WTC11 (cell line): Measurements from ENCODE around the gene LAMA1. TPM values are rescaled to one million over a fixed set of nuclear protein-coding genes. Genes with fewer than 3 reads are reported as not detected.

ENCODE experiments used
- ATAC-seq: fragments of 200-7000 bp; cut with Tn5 transposase; 2 replicates; pipeline ENCODE4 v1.10.0; 2021; ENCODE audit warnings: mild to moderate bottlenecking, moderate library complexity
- CTCF ChIA-PET: fragments of 300-600 bp; sonication (Branson Sonifier 250); formaldehyde crosslinking; loops from one replicate; lab custom pipeline; 2021; ENCODE audit warnings: antibody characterized with exemption; lab: Charles Lee
- POLR2A ChIA-PET: fragments of 350-600 bp; sonication (Branson Sonifier 250); formaldehyde crosslinking; loops from one replicate; lab custom pipeline; 2021; ENCODE audit warnings: antibody characterized with exemption; lab: Charles Lee
- DNase-seq: peaks from one replicate; pipeline ENCODE4 v3.0.0; 2021; ENCODE audit warnings: low spot score
- H3K27ac Mint-ChIP-seq: 2 replicates; pipeline ENCODE4 v1.8.0; 2021; ENCODE audit warnings: mixed read lengths
- H3K27me3 Mint-ChIP-seq: 2 replicates; pipeline ENCODE4 v1.8.0; 2021; ENCODE audit warnings: low read depth, mild to moderate bottlenecking, moderate library complexity, mixed read lengths
- H3K36me3 Mint-ChIP-seq: 2 replicates; pipeline ENCODE4 v1.8.0; 2021; ENCODE audit warnings: mixed read lengths
- H3K4me1 Mint-ChIP-seq: 2 replicates; pipeline ENCODE4 v1.8.0; 2022; ENCODE audit warnings: mixed read lengths
- H3K4me3 Mint-ChIP-seq: 2 replicates; pipeline ENCODE4 v1.8.0; 2021; ENCODE audit warnings: mild to moderate bottlenecking, moderate library complexity, mixed read lengths
- H3K9me3 Mint-ChIP-seq: 2 replicates; pipeline ENCODE4 v1.8.0; 2021; ENCODE audit warnings: mixed read lengths
- GTF2I ChIP-seq: fragments of 250-450 bp; sonication (Bioruptor Pico); conservative IDR thresholded peaks from 2 replicates; pipeline ENCODE4 v1.4.0; 2021; ENCODE audit warnings: mild to moderate bottlenecking
- IRF2 ChIP-seq: sonication (generic); formaldehyde crosslinking; IDR thresholded peaks from 2 replicates; pipeline ENCODE4 v1.8.0; 2022; ENCODE audit warnings: low read depth, missing genetic modification reagents, borderline replicate concordance
- NFATC4 ChIP-seq: fragments of 250-450 bp; sonication (Bioruptor Pico); IDR thresholded peaks from 2 replicates; pipeline ENCODE4 v1.9.0; 2021; ENCODE audit warnings: mild to moderate bottlenecking
- TEAD1 ChIP-seq: sonication (generic); formaldehyde crosslinking; IDR thresholded peaks from 2 replicates; pipeline ENCODE4 v1.8.0; 2022; ENCODE audit warnings: mild to moderate bottlenecking, missing genetic modification reagents
- ZNF121 ChIP-seq: sonication (generic); formaldehyde crosslinking; IDR thresholded peaks from 2 replicates; pipeline ENCODE4 v1.8.0; 2023; ENCODE audit warnings: missing genetic modification reagents
- total RNA-seq: library from RNA; stranded (reverse); gene quantifications from 3 replicates; pipeline ENCODE4 v1.2.3, GENCODE V29; 2021
- TF ChIP-seq, protein P1 (sequence below): fragments of 250-450 bp; sonication (Bioruptor Pico); IDR thresholded peaks from 2 replicates; pipeline ENCODE4 v1.9.0; 2021; ENCODE audit warnings: mild to moderate bottlenecking, borderline replicate concordance
- TF ChIP-seq, protein P2 (sequence below): sonication (generic); formaldehyde crosslinking; IDR thresholded peaks from 2 replicates; pipeline ENCODE4 v1.8.0; 2022; ENCODE audit warnings: missing genetic modification reagents
- TF ChIP-seq, protein P3 (sequence below): sonication (generic); formaldehyde crosslinking; IDR thresholded peaks from 2 replicates; pipeline ENCODE4 v1.8.1; 2023; ENCODE audit warnings: mild to moderate bottlenecking, missing genetic modification reagents, borderline replicate concordance

Gene LAMA1
- total RNA-seq, 1 experiment from 2014 or later, result 50.7 TPM

DNA sequence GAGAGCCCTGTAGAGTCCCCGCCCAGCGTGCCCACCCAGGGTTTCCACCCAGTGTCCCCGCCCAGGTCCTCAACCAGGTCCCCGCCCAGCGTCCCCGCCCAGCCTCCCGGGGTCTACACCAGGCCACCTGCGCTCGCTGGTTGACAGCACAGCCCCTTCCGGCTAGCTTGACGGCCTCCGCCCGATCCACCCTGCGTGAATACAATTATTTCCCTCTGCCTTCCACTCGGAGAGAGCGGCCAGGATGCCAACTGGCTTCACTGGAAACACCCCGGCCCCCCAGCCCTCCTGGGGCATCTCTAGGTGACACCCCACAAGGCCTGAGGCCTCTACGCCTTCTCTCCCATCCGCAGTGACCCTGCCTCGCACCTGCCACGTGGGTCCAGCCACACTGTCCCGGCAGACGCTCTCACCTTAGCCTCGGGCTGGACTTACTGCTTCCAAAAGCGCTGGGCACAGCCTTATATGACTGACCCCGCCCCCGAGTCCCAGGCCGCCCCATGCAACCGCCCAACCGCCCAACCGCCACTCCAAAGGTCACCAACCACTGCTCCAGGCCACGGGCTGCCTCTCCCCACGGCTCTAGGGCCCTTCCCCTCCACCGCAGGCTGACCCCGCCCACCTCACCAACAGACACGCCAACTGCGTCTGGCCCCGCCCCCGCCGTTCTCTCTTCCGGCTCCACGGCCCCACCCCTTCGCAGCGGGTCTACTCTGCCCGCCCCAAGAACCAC, 188.1 kb downstream of the LAMA1 start:
- Mint-ChIP-seq H3K27me3 (no peaks in the 10 kb centered on the region; the same call in 1 of the 2 replicates), H3K27ac (no peak overlapping the region), H3K4me3 (no peak overlapping the region), H3K9me3 (no peaks in the 10 kb centered on the region), H3K4me1 (no peaks in the 10 kb centered on the region), H3K36me3 (no peaks in the 10 kb centered on the region)
- POLR2A ChIA-PET, result no interaction called here
- ATAC-seq (peak; percentile 95), DNase-seq (peak; percentile 77)
- CTCF ChIA-PET, result interaction anchor here (1.8 kb wide), 1 partner anchor 9 kb away, joined by 5 read pairs; no protein-coding TSS in a partner anchor
- no peak for TF ChIP-seq TEAD1 (CRISPR knock-in tag)
- peak; percentile 58 for TF ChIP-seq ZNF121 (CRISPR knock-in tag)
- TF ChIP-seq, protein P1, sequence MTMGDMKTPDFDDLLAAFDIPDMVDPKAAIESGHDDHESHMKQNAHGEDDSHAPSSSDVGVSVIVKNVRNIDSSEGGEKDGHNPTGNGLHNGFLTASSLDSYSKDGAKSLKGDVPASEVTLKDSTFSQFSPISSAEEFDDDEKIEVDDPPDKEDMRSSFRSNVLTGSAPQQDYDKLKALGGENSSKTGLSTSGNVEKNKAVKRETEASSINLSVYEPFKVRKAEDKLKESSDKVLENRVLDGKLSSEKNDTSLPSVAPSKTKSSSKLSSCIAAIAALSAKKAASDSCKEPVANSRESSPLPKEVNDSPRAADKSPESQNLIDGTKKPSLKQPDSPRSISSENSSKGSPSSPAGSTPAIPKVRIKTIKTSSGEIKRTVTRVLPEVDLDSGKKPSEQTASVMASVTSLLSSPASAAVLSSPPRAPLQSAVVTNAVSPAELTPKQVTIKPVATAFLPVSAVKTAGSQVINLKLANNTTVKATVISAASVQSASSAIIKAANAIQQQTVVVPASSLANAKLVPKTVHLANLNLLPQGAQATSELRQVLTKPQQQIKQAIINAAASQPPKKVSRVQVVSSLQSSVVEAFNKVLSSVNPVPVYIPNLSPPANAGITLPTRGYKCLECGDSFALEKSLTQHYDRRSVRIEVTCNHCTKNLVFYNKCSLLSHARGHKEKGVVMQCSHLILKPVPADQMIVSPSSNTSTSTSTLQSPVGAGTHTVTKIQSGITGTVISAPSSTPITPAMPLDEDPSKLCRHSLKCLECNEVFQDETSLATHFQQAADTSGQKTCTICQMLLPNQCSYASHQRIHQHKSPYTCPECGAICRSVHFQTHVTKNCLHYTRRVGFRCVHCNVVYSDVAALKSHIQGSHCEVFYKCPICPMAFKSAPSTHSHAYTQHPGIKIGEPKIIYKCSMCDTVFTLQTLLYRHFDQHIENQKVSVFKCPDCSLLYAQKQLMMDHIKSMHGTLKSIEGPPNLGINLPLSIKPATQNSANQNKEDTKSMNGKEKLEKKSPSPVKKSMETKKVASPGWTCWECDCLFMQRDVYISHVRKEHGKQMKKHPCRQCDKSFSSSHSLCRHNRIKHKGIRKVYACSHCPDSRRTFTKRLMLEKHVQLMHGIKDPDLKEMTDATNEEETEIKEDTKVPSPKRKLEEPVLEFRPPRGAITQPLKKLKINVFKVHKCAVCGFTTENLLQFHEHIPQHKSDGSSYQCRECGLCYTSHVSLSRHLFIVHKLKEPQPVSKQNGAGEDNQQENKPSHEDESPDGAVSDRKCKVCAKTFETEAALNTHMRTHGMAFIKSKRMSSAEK (CRISPR knock-in tag), result no peak
- no peak for TF ChIP-seq GTF2I (CRISPR knock-in tag)

DNA sequence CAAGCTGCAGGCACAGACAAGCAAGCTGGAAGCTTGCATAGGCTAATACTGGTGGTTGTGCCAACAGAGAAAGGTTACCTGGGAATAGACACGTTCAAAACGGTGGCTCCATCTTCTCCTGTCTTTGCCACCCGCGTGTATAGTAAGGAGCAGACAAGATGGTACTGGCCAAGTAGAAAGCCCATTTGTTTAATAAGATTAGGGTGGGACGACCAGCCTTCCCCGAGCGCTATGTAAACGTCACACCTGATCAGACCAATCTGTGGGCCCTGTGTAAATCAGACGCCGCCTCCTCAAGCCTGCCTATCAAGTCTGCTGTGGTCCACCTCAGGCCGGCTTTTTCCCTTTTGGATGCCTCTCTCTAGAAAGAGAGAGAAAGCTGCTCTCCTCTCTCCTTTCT, 189.2 kb downstream of the LAMA1 start:
- ChIA-PET CTCF (interaction anchor here (1.8 kb wide), 1 partner anchor 8 kb away, joined by 5 read pairs; no protein-coding TSS in a partner anchor), POLR2A (no interaction called here)
- ATAC-seq, result no peak
- peaks cover 2% of the 10 kb centered on the region; the same call in 1 of the 2 replicates for H3K9me3 Mint-ChIP-seq
- no peak overlapping the region for H3K4me3 Mint-ChIP-seq
- H3K4me1 Mint-ChIP-seq, result no peaks in the 10 kb centered on the region
- H3K27ac Mint-ChIP-seq, result no peak overlapping the region
- H3K36me3 Mint-ChIP-seq, result no peaks in the 10 kb centered on the region
- no peak for DNase-seq
- no peak for TF ChIP-seq IRF2 (CRISPR knock-in tag)
- no peak for TF ChIP-seq NFATC4
- H3K27me3 Mint-ChIP-seq, result no peaks in the 10 kb centered on the region; the same call in 1 of the 2 replicates

DNA sequence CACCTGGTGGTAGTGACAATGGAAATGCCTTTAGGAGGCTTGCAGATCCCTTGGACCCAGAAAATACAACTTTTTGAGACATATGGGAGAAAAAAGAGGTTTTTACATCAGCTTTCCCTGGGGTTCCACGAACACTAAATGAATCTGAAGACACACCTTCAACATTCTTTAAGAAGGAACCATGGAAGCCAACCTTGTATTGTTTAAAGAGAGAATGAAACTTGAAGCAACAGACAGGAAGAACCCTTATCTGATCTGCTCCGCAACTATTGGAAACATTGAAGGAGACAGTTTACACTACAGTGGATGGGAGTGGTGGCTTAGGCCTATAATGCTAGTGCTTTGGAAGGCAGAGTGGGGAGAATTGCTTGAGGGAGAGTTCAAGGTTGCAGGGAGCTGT, 190.4 kb downstream of the LAMA1 start:
- ChIA-PET POLR2A (no interaction called here), CTCF (interaction anchor here (0.9 to 1.3 kb wide), 2 partner anchors 248 to 250 kb away, joined by 3 read pairs; no protein-coding TSS in a partner anchor)
- no peaks in the 10 kb centered on the region for H3K4me1 Mint-ChIP-seq
- no peaks in the 10 kb centered on the region for H3K36me3 Mint-ChIP-seq
- no peak for ATAC-seq
- H3K27ac Mint-ChIP-seq, result no peak overlapping the region
- no peak overlapping the region for H3K4me3 Mint-ChIP-seq
- H3K27me3 Mint-ChIP-seq, result no peaks in the 10 kb centered on the region; the same call in 1 of the 2 replicates
- TF ChIP-seq, protein P2, sequence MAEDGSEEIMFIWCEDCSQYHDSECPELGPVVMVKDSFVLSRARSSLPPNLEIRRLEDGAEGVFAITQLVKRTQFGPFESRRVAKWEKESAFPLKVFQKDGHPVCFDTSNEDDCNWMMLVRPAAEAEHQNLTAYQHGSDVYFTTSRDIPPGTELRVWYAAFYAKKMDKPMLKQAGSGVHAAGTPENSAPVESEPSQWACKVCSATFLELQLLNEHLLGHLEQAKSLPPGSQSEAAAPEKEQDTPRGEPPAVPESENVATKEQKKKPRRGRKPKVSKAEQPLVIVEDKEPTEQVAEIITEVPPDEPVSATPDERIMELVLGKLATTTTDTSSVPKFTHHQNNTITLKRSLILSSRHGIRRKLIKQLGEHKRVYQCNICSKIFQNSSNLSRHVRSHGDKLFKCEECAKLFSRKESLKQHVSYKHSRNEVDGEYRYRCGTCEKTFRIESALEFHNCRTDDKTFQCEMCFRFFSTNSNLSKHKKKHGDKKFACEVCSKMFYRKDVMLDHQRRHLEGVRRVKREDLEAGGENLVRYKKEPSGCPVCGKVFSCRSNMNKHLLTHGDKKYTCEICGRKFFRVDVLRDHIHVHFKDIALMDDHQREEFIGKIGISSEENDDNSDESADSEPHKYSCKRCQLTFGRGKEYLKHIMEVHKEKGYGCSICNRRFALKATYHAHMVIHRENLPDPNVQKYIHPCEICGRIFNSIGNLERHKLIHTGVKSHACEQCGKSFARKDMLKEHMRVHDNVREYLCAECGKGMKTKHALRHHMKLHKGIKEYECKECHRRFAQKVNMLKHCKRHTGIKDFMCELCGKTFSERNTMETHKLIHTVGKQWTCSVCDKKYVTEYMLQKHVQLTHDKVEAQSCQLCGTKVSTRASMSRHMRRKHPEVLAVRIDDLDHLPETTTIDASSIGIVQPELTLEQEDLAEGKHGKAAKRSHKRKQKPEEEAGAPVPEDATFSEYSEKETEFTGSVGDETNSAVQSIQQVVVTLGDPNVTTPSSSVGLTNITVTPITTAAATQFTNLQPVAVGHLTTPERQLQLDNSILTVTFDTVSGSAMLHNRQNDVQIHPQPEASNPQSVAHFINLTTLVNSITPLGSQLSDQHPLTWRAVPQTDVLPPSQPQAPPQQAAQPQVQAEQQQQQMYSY (CRISPR knock-in tag), result no peak
- TF ChIP-seq, protein P3, sequence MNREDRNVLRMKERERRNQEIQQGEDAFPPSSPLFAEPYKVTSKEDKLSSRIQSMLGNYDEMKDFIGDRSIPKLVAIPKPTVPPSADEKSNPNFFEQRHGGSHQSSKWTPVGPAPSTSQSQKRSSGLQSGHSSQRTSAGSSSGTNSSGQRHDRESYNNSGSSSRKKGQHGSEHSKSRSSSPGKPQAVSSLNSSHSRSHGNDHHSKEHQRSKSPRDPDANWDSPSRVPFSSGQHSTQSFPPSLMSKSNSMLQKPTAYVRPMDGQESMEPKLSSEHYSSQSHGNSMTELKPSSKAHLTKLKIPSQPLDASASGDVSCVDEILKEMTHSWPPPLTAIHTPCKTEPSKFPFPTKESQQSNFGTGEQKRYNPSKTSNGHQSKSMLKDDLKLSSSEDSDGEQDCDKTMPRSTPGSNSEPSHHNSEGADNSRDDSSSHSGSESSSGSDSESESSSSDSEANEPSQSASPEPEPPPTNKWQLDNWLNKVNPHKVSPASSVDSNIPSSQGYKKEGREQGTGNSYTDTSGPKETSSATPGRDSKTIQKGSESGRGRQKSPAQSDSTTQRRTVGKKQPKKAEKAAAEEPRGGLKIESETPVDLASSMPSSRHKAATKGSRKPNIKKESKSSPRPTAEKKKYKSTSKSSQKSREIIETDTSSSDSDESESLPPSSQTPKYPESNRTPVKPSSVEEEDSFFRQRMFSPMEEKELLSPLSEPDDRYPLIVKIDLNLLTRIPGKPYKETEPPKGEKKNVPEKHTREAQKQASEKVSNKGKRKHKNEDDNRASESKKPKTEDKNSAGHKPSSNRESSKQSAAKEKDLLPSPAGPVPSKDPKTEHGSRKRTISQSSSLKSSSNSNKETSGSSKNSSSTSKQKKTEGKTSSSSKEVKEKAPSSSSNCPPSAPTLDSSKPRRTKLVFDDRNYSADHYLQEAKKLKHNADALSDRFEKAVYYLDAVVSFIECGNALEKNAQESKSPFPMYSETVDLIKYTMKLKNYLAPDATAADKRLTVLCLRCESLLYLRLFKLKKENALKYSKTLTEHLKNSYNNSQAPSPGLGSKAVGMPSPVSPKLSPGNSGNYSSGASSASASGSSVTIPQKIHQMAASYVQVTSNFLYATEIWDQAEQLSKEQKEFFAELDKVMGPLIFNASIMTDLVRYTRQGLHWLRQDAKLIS (CRISPR knock-in tag), result no peak
- peaks cover 3% of the 10 kb centered on the region; the same call in 1 of the 2 replicates for H3K9me3 Mint-ChIP-seq
- no peak for DNase-seq
